IMR-90 (cell line): Measurements from ENCODE around the gene CCNL2. TPM values are rescaled to one million over a fixed set of nuclear protein-coding genes. Genes with fewer than 3 reads are reported as not detected.

Source experiments
- ATAC-seq: fragments of 200-7000 bp; cut with Tn5 transposase; 2 replicates; pipeline ENCODE4 v1.9.1; 2020; ENCODE audit warnings: low read depth, mild to moderate bottlenecking, moderate library complexity
- BruUV-seq: library from RNA; stranded (reverse); fragments of 400-500 nt; replicated peaks from 2 replicates; lab custom pipeline; 2021; lab: Mats Ljungman, UMichigan
- CTCF ChIA-PET: fragments of 300-600 bp; formaldehyde crosslinking; extraction: SDS; loops from one replicate; lab custom pipeline; 2021; ENCODE audit warnings: antibody characterized with exemption; lab: Yijun Ruan, JAX
- POLR2A ChIA-PET: fragments of 300-600 bp; sonication (Branson Sonifier 250); formaldehyde crosslinking; loops from one replicate; lab custom pipeline; 2022; ENCODE audit warnings: antibody characterized with exemption; ENCODE audit not compliant: unreplicated experiment; lab: Charles Lee
- DNase-seq: peaks from one replicate; pipeline ENCODE4 v3.0.0; 2013
- H2AFZ ChIP-seq: replicated peaks from 2 replicates; pipeline ENCODE3; 2013; ENCODE audit warnings: low read length, mild to moderate bottlenecking; ENCODE audit not compliant: poor library complexity
- H2AK5ac ChIP-seq: 2 replicates; pipeline ENCODE4 v1.6.1; 2013; ENCODE audit warnings: low read depth, low read length, inconsistent platforms
- H2AK9ac ChIP-seq: replicated peaks from 2 replicates; pipeline ENCODE3; 2013; ENCODE audit warnings: mild to moderate bottlenecking, low read depth, low read length, moderate library complexity; ENCODE audit not compliant: poor library complexity
- H2BK120ac ChIP-seq: 2 replicates; pipeline ENCODE4 v1.6.1; 2013; ENCODE audit warnings: low read depth, low read length, inconsistent platforms
- H2BK15ac ChIP-seq: 3 replicates; pipeline ENCODE4 v1.6.1; 2013; ENCODE audit warnings: low read depth, low read length, inconsistent platforms
- H2BK20ac ChIP-seq: 2 replicates; pipeline ENCODE4 v1.6.1; 2013; ENCODE audit warnings: low read depth, mild to moderate bottlenecking, inconsistent platforms, low read length, moderate library complexity
- H2BK5ac ChIP-seq: 2 replicates; pipeline ENCODE4 v1.6.1; 2013; ENCODE audit warnings: mild to moderate bottlenecking, low read depth, low read length, inconsistent platforms; ENCODE audit not compliant: poor library complexity, severe bottlenecking
- H3K14ac ChIP-seq: replicated peaks from 2 replicates; pipeline ENCODE4 v1.6.1; 2013; ENCODE audit warnings: low read depth, low read length, inconsistent platforms
- H3K18ac ChIP-seq: 2 replicates; pipeline ENCODE4 v1.6.1; 2013; ENCODE audit warnings: low read depth, low read length, control low read depth
- H3K23ac ChIP-seq: 2 replicates; pipeline ENCODE4 v1.6.1; 2013; ENCODE audit warnings: low read depth, low read length, inconsistent platforms
- H3K27ac ChIP-seq: 2 replicates; pipeline ENCODE4 v1.5.1; 2013; ENCODE audit warnings: mild to moderate bottlenecking, control low read depth, low read length; ENCODE audit not compliant: insufficient read depth
- H3K27me3 ChIP-seq: 2 replicates; pipeline ENCODE4 v1.6.1; 2013; ENCODE audit warnings: low read length; ENCODE audit not compliant: control insufficient read depth, insufficient read depth
- H3K36me3 ChIP-seq: 2 replicates; pipeline ENCODE4 v1.6.1; 2013; ENCODE audit warnings: low read length, mixed read lengths; ENCODE audit not compliant: control insufficient read depth, insufficient read depth
- H3K4ac ChIP-seq: 2 replicates; pipeline ENCODE4 v1.6.1; 2013; ENCODE audit warnings: low read depth, low read length, inconsistent platforms
- H3K4me1 ChIP-seq: 2 replicates; pipeline ENCODE4 v1.6.1; 2013; ENCODE audit warnings: low read length, mixed read lengths; ENCODE audit not compliant: control insufficient read depth, insufficient read depth
- H3K4me2 ChIP-seq: 2 replicates; pipeline ENCODE4 v1.6.1; 2013; ENCODE audit warnings: low read depth, mild to moderate bottlenecking, control low read depth, low read length, moderate library complexity
- H3K4me3 ChIP-seq: 2 replicates; pipeline ENCODE4 v1.5.1; 2013; ENCODE audit warnings: low read depth, mild to moderate bottlenecking, control low read depth, low read length, moderate library complexity; ENCODE audit not compliant: insufficient read depth
- H3K56ac ChIP-seq: 2 replicates; pipeline ENCODE4 v1.6.1; 2013; ENCODE audit warnings: low read length, inconsistent platforms; ENCODE audit not compliant: insufficient read depth; ENCODE audit errors: extremely low read depth
- H3K79me1 ChIP-seq, 2 experiments: 2 replicates each; pipeline ENCODE4 v1.6.1; 2013; ENCODE audit warnings: low read length in 2 of 2, inconsistent platforms in 1 of 2, low read depth in 1 of 2
- H3K9ac ChIP-seq: 2 replicates; pipeline ENCODE4 v1.6.1; 2013; ENCODE audit warnings: low read depth, low read length, control low read depth
- H3K9me1 ChIP-seq: 2 replicates; pipeline ENCODE4 v1.6.1; 2013; ENCODE audit warnings: low read length, inconsistent platforms; ENCODE audit not compliant: insufficient read depth
- H3K9me3 ChIP-seq: 2 replicates; pipeline ENCODE4 v1.6.1; 2013; ENCODE audit warnings: low read length; ENCODE audit not compliant: control insufficient read depth, insufficient read depth
- H4K20me1 ChIP-seq: 2 replicates; pipeline ENCODE4 v1.6.1; 2013; ENCODE audit warnings: low read length, inconsistent platforms; ENCODE audit not compliant: insufficient read depth
- H4K5ac ChIP-seq: 2 replicates; pipeline ENCODE4 v1.6.1; 2013; ENCODE audit warnings: mild to moderate bottlenecking, low read depth, low read length, control low read depth
- H4K8ac ChIP-seq, 2 experiments: 2 replicates each; pipeline ENCODE4 v1.6.1; 2013; ENCODE audit warnings: low read depth in 2 of 2, low read length in 2 of 2, control low read depth in 1 of 2, inconsistent platforms in 1 of 2
- H4K91ac ChIP-seq: 2 replicates; pipeline ENCODE4 v1.6.1; 2013; ENCODE audit warnings: low read depth, low read length, inconsistent platforms; ENCODE audit not compliant: insufficient read depth
- BHLHE40 ChIP-seq: fragments of 150-350 bp; IDR thresholded peaks from 2 replicates; pipeline ENCODE4 v1.6.1; 2016; ENCODE audit warnings: mild to moderate bottlenecking, low read depth, low read length
- ELK1 ChIP-seq: fragments of 150-350 bp; IDR thresholded peaks from 2 replicates; pipeline ENCODE4 v1.6.1; 2016; ENCODE audit warnings: low read depth, mild to moderate bottlenecking, low read length, moderate library complexity, borderline replicate concordance
- MAFK ChIP-seq: IDR thresholded peaks from 2 replicates; pipeline ENCODE4 v1.6.1; 2012; ENCODE audit warnings: low read depth, low read length, improper control_type of control experiment
- MAZ ChIP-seq: IDR thresholded peaks from 2 replicates; pipeline ENCODE4 v1.6.1; 2012; ENCODE audit warnings: low read depth, mild to moderate bottlenecking, low read length, improper control_type of control experiment, moderate library complexity, borderline replicate concordance
- NFE2L2 ChIP-seq: fragments of 150-350 bp; IDR thresholded peaks from 2 replicates; pipeline ENCODE4 v1.6.1; 2016; ENCODE audit warnings: low read depth, mild to moderate bottlenecking, low read length
- RFX5 ChIP-seq: IDR thresholded peaks from 2 replicates; pipeline ENCODE4 v1.8.0; 2012; ENCODE audit warnings: low read depth, mild to moderate bottlenecking, low read length, moderate library complexity
- SMC3 ChIP-seq: fragments of 150-350 bp; IDR thresholded peaks from 2 replicates; pipeline ENCODE4 v1.6.1; 2016; ENCODE audit warnings: low read depth, mild to moderate bottlenecking, antibody characterized with exemption, low read length, moderate library complexity
- WGBS, 2 experiments: methylation state at CpG; one replicate each; pipeline versions ENCODE4 v1.1.5 to v1.1.7; 2013; ENCODE audit warnings: missing lambda C conversion rate in 2 of 2; ENCODE audit not compliant: insufficient read length in 1 of 2; ENCODE audit errors: extremely low coverage in 2 of 2; 5-methylcytosine and 5-hydroxymethylcytosine counted together
- dilution Hi-C: fragments of 300-500 bp; cut with HindIII; formaldehyde crosslinking; loops from one replicate; pipeline ENCODE4 v1.14.3; 2018; ENCODE audit warnings: low sequenced_read_pairs; ENCODE audit not compliant: unreplicated experiment
- in situ Hi-C: fragments of 300-500 bp; cut with MboI; formaldehyde crosslinking; loops from 3 replicates; pipeline ENCODE4 v1.14.3; 2019; ENCODE audit warnings: low sequenced_read_pairs, inconsistent platforms, mixed read lengths
- intact Hi-C: fragments of 100-400 bp; cut with micrococcal nuclease; formaldehyde crosslinking; loops from 2 replicates; pipeline ENCODE4 v1.10.0; 2022
- polyA plus RNA-seq, 3 experiments: library from polyadenylated mRNA; depleted of rRNA; stranded (reverse); fragments of >200 nt; gene quantifications; 2 replicates each; pipeline ENCODE4 v1.2.3, GENCODE V29; 2012; ENCODE audit warnings: low replicate concordance in 1 of 3
- total RNA-seq: library from RNA; depleted of rRNA; stranded (reverse); fragments of >200 nt; gene quantifications from 2 replicates; pipeline ENCODE4 v1.2.3, GENCODE V29; 2012

Gene CCNL2
- total and polyA plus RNA-seq, 2 of the 4 experiments (the other 2 are of a cell fraction) = 53.9 to 239 TPM

GRCh38 chr1:1431845-1432273 is 32.7 kb upstream of the CCNL2 start:
- Histone ChIP-seq H3K4ac (no peak overlapping the region), H3K27me3 (no peaks in the 10 kb centered on the region), H3K9me3 (no peaks in the 10 kb centered on the region), H3K23ac (no peak overlapping the region), H4K8ac (peak overlapping the region; percentile 16 to 60; a peak in 1 of 4 replicates), H3K4me1 (peaks cover 25% of the 10 kb centered on the region), H3K4me2 (no peak overlapping the region), H2AK5ac (0 out of 2 replicates have a peak overlapping the region, but pooled peaks have one; percentile 60), H3K79me1 (0 out of 4 replicates have a peak, but pooled peaks cover 0 to 3% of the 10 kb centered on the region in 2 experiments), H3K9me1 (0 out of 2 replicates have a peak, but pooled peaks cover 7% of the 10 kb centered on the region), H4K5ac (peak overlapping the region; percentile 73), H3K18ac (no peak overlapping the region), H2BK15ac (no peak overlapping the region), H4K91ac (no peak overlapping the region), H2BK20ac (no peak overlapping the region), H2AFZ (peak overlapping the region; percentile 82), H3K56ac (no peak overlapping the region), H3K27ac (no peak overlapping the region), H2AK9ac (no peak overlapping the region), H2BK120ac (no peak overlapping the region), H3K36me3 (no peaks in the 10 kb centered on the region), H3K4me3 (no peak overlapping the region), H3K9ac (no peak overlapping the region), H2BK5ac (no peak overlapping the region), H4K20me1 (no peaks in the 10 kb centered on the region), H3K14ac (no peak overlapping the region)
- dilution Hi-C loops = no loop called here
- ChIA-PET CTCF (no interaction called here), POLR2A (no interaction called here)
- DNase-seq = no peak
- no TSS peak for BruUV-seq
- intact Hi-C loops = no loop called here
- no peak for ATAC-seq
- in situ Hi-C loops = no loop called here
- 20% methylated on average over 1 of the region's 5 CpGs; no CpG with 5 or more reads in 1 of the 2 experiments for WGBS, 2 experiments
- TF ChIP-seq BHLHE40 (no peak), RFX5 (no peak), ELK1 (no peak), SMC3 (no peak), MAZ (no peak), MAFK (no peak), NFE2L2 (no peak)
